Tibial nerve (tissue), 4 donors: ENCODE results near the gene DMBX1. TPM values are rescaled to one million over a fixed set of nuclear protein-coding genes. Genes with fewer than 3 reads are reported as not detected.

Experiments used
- DNase-seq, 2 donors: peaks; one replicate each; pipeline ENCODE4 v3.0.0-alpha.2; 2019; ENCODE audit warnings: low spot score in 2 of 2
- H3K27ac ChIP-seq, 4 donors: fragments of 200-600 bp; sonication (generic) in 3 of 4; one replicate each; pipeline ENCODE4 v1.5.1; 2017 to 2019; ENCODE audit warnings: mild to moderate bottlenecking in 1 of 4
- H3K27me3 ChIP-seq, 2 donors: fragments of 200-600 bp; sonication (generic) in 1 of 2; one replicate each; pipeline versions ENCODE4 v1.5.1 to v1.6.0; 2017 to 2019
- H3K36me3 ChIP-seq, 3 donors: fragments of 200-600 bp; sonication (generic); one replicate each; pipeline ENCODE4 v1.5.1; 2018 to 2019
- H3K4me1 ChIP-seq, 4 donors: fragments of 200-600 bp; sonication (generic) in 3 of 4; one replicate each; pipeline ENCODE4 v1.5.1; 2017 to 2019
- H3K4me3 ChIP-seq, 4 donors: fragments of 200-600 bp; sonication (generic) in 3 of 4; one replicate each; pipeline ENCODE4 v1.5.1; 2017 to 2019; ENCODE audit warnings: mild to moderate bottlenecking in 1 of 4, moderate library complexity in 1 of 4
- H3K9me3 ChIP-seq, 4 donors: fragments of 200-600 bp; sonication (generic) in 3 of 4; one replicate each; pipeline ENCODE4 v1.5.1; 2017 to 2019
- EP300 ChIP-seq, 2 donors: sonication (generic); formaldehyde crosslinking; IDR thresholded peaks; one replicate each; pipeline ENCODE4 v1.6.1; 2017; ENCODE audit warnings: antibody characterized with exemption in 2 of 2, mild to moderate bottlenecking in 1 of 2
- POLR2A ChIP-seq, 2 donors: fragments of 450-650 bp; IDR thresholded peaks; one replicate each; pipeline ENCODE4 v1.6.1; 2017; ENCODE audit warnings: antibody characterized with exemption in 2 of 2, mild to moderate bottlenecking in 2 of 2, moderate library complexity in 2 of 2
- WGBS, 2 donors: methylation state at CpG; one replicate each; pipeline ENCODE4 v1.1.5; 2018; 5-methylcytosine and 5-hydroxymethylcytosine counted together
- total RNA-seq, 4 donors: library from RNA; depleted of rRNA; stranded (reverse); fragments of >200 nt; gene quantifications; one replicate each; pipeline ENCODE4 v1.1.0, GENCODE V29; 2016
- TF ChIP-seq, protein P1 (sequence below), 5 experiments: fragments of 200-600 bp in 3 of 5; fragments of 450-650 bp in 2 of 5; sonication (generic) in 3 of 5; IDR thresholded peaks; one replicate each; pipeline ENCODE4 v1.5.1; 2016 to 2019; ENCODE audit warnings: antibody characterized with exemption in 5 of 5, mild to moderate bottlenecking in 3 of 5, moderate library complexity in 2 of 5

Gene DMBX1
- total RNA-seq, 4 donors from 2014 or later: not detected

DNA sequence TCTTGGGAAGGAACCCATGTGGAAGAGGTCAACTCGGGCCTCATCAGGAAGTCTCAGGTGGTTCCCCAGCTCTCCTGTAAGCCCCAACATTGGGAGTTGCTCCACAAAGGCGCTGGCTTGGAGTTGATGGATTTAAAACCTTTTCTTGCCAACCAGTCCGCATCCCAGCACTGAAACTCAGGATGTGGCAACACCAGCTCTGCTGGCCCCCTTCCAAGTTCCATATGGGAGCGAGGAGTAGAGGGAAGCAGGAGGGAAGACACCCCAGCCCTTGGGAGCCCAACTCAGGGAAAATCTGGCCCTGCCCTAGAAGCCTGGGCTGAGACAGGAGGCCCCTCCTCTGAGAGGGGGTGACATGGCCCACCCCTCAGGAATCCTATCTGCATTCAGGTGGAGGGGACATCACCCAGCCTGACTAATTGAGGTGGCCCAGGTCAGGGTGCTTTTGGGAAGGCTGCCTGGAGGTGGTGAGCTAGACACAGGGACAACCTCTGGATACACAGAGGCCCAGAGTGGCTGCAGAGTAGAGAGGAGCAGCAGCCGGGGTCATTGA, 33.1 kb upstream of the DMBX1 start:
- 81 to 82% methylated on average over 5 of the region's 5 CpGs for WGBS, 2 donors
- no peak for DNase-seq
- Histone ChIP-seq H3K4me3 (no peak overlapping the region), H3K9me3 (no peaks in the 10 kb centered on the region), H3K4me1 (no peaks in the 10 kb centered on the region), H3K36me3 (no peaks in the 10 kb centered on the region), H3K27me3 (peaks cover 0 to 43% of the 10 kb centered on the region in 2 donors), H3K27ac (no peak overlapping the region)
- no peak for TF ChIP-seq EP300 (IDR thresholded peaks at IDR 0.05)
- TF ChIP-seq POLR2A (IDR thresholded peaks at IDR 0.05): no peak
- TF ChIP-seq, protein P1, sequence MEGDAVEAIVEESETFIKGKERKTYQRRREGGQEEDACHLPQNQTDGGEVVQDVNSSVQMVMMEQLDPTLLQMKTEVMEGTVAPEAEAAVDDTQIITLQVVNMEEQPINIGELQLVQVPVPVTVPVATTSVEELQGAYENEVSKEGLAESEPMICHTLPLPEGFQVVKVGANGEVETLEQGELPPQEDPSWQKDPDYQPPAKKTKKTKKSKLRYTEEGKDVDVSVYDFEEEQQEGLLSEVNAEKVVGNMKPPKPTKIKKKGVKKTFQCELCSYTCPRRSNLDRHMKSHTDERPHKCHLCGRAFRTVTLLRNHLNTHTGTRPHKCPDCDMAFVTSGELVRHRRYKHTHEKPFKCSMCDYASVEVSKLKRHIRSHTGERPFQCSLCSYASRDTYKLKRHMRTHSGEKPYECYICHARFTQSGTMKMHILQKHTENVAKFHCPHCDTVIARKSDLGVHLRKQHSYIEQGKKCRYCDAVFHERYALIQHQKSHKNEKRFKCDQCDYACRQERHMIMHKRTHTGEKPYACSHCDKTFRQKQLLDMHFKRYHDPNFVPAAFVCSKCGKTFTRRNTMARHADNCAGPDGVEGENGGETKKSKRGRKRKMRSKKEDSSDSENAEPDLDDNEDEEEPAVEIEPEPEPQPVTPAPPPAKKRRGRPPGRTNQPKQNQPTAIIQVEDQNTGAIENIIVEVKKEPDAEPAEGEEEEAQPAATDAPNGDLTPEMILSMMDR (IDR thresholded peaks at IDR 0.05): no peak

DNA sequence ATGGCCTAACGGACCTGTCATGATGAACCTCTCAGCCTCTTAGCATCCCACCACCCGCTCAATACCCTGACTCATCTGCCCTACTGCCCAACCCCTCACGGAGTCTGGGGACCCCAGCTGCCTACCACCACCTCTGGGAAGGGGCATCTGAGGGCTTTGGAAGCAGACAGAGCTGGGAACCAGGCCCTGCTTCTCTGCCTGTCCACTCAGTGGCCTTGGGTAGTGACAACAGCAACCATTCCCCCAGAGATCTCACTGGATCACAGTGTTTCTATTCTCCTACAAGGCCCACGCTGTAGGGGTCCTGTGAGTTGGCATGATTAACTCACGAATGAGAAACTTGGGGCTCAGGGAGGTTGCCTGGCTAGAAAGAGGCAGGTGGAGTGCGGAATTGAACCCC, 32.5 kb upstream of the DMBX1 start:
- Histone ChIP-seq H3K27ac (no peak overlapping the region), H3K36me3 (no peaks in the 10 kb centered on the region), H3K4me1 (no peaks in the 10 kb centered on the region), H3K9me3 (no peaks in the 10 kb centered on the region), H3K4me3 (no peak overlapping the region), H3K27me3 (peaks cover 0 to 42% of the 10 kb centered on the region in 2 donors)
- DNase-seq: no peak
- TF ChIP-seq POLR2A (IDR thresholded peaks at IDR 0.05) (no peak), EP300 (IDR thresholded peaks at IDR 0.05) (no peak)
- TF ChIP-seq, protein P1 (IDR thresholded peaks at IDR 0.05): no peak
- WGBS, 2 donors: 91 to 94% methylated on average over 6 of the region's 6 CpGs

- Histone ChIP-seq H3K9me3 (no peaks in the 10 kb centered on the region), H3K36me3 (no peaks in the 10 kb centered on the region), H3K4me3 (no peak overlapping the region), H3K27me3 (peaks cover 0 to 35% of the 10 kb centered on the region in 2 donors), H3K27ac (no peak overlapping the region), H3K4me1 (no peaks in the 10 kb centered on the region)
- TF ChIP-seq POLR2A (IDR thresholded peaks at IDR 0.05) (no peak), EP300 (IDR thresholded peaks at IDR 0.05) (no peak)
- TF ChIP-seq, protein P1 (IDR thresholded peaks at IDR 0.05): no peak
- 38 to 42% methylated on average over 3 to 4 of the region's 4 CpGs for WGBS, 2 donors
- DNase-seq: no peak
Measured at GRCh38 chr1:46458190-46458589, 31.4 kb upstream of the DMBX1 start.

- DNase-seq: no peak
- no peak overlapping the region for H3K4me3 ChIP-seq
- no peaks in the 10 kb centered on the region for H3K4me1 ChIP-seq
- H3K27me3 ChIP-seq: peaks cover 0 to 29% of the 10 kb centered on the region in 2 donors
- WGBS, 2 donors: 52 to 57% methylated on average over 7 of the region's 7 CpGs
- H3K9me3 ChIP-seq: no peaks in the 10 kb centered on the region
- no peaks in the 10 kb centered on the region for H3K36me3 ChIP-seq
- H3K27ac ChIP-seq: no peak overlapping the region
- TF ChIP-seq, protein P1 (IDR thresholded peaks at IDR 0.05): no peak
- TF ChIP-seq POLR2A (IDR thresholded peaks at IDR 0.05) (no peak), EP300 (IDR thresholded peaks at IDR 0.05) (no peak)
Measured at GRCh38 chr1:46458846-46459245, 30.8 kb upstream of the DMBX1 start.

- Histone ChIP-seq H3K4me1 (no peaks in the 10 kb centered on the region), H3K4me3 (no peak overlapping the region), H3K9me3 (no peaks in the 10 kb centered on the region), H3K27ac (no peak overlapping the region), H3K36me3 (no peaks in the 10 kb centered on the region), H3K27me3 (peaks cover 0 to 24% of the 10 kb centered on the region in 2 donors)
- TF ChIP-seq, protein P1 (IDR thresholded peaks at IDR 0.05): no peak
- TF ChIP-seq EP300 (IDR thresholded peaks at IDR 0.05) (no peak), POLR2A (IDR thresholded peaks at IDR 0.05) (no peak)
- DNase-seq: no peak
- 75 to 76% methylated on average over 8 of the region's 8 CpGs for WGBS, 2 donors
Measured at GRCh38 chr1:46459315-46459714, 30.3 kb upstream of the DMBX1 start.
